H1 (cell line): ENCODE data around the gene LRFN3. TPM values are rescaled to one million over a fixed set of nuclear protein-coding genes. Genes with fewer than 3 reads are reported as not detected.

ENCODE experiments used
- CTCF ChIA-PET: fragments of 300-600 bp; sonication (Branson Sonifier 250); formaldehyde crosslinking; loops from one replicate; lab custom pipeline; 2021; ENCODE audit not compliant: partially characterized antibody; lab: Charles Lee
- POLR2A ChIA-PET: fragments of 300-600 bp; sonication (Branson Sonifier 250); formaldehyde crosslinking; loops from one replicate; lab custom pipeline; 2021; ENCODE audit warnings: inconsistent platforms; ENCODE audit not compliant: partially characterized antibody; lab: Charles Lee
- DNase-seq, 2 experiments: peaks; one replicate each; pipeline versions ENCODE4 v3.0.0 to v3.0.0-alpha.2; 2010 to 2022; ENCODE audit warnings: low spot score in 2 of 2, low read depth in 1 of 2, mixed read lengths in 1 of 2
- FAIRE-seq: peaks from 2 replicates; lab custom pipeline; 2011; peaks lifted over from hg19 to GRCh38; lab: Jason Lieb, UNC
- H2AFZ ChIP-seq: 2 replicates; pipeline ENCODE4 v1.8.1; 2012; ENCODE audit warnings: low read length, inconsistent platforms
- H2AK5ac ChIP-seq: 2 replicates; pipeline ENCODE4 v1.6.1; 2013; ENCODE audit warnings: low read depth, low read length
- H2BK120ac ChIP-seq: replicated peaks from 2 replicates; pipeline ENCODE3; 2013; ENCODE audit warnings: low read depth, low read length, inconsistent platforms
- H2BK12ac ChIP-seq: 2 replicates; pipeline ENCODE4 v1.6.1; 2013; ENCODE audit warnings: low read depth, low read length
- H2BK15ac ChIP-seq: 2 replicates; pipeline ENCODE4 v1.6.1; 2013; ENCODE audit warnings: low read length
- H2BK20ac ChIP-seq: 2 replicates; pipeline ENCODE4 v1.6.1; 2013; ENCODE audit warnings: low read length
- H2BK5ac ChIP-seq: 2 replicates; pipeline ENCODE4 v1.6.1; 2013; ENCODE audit warnings: low read depth, low read length
- H3K14ac ChIP-seq: 2 replicates; pipeline ENCODE4 v1.6.1; 2013; ENCODE audit warnings: inconsistent platforms; ENCODE audit not compliant: insufficient read length
- H3K18ac ChIP-seq: 2 replicates; pipeline ENCODE4 v1.6.1; 2013; ENCODE audit warnings: low read length; ENCODE audit errors: extremely low read depth
- H3K23ac ChIP-seq: 2 replicates; pipeline ENCODE4 v1.6.1; 2013; ENCODE audit warnings: inconsistent platforms; ENCODE audit not compliant: insufficient read length
- H3K23me2 ChIP-seq: 2 replicates; pipeline ENCODE4 v1.6.1; 2013; ENCODE audit warnings: low read depth, low read length
- H3K27ac ChIP-seq: 2 replicates; pipeline ENCODE4 v1.6.1; 2011; ENCODE audit warnings: low read depth, low read length, inconsistent platforms
- H3K27me3 ChIP-seq, 4 experiments: replicated peaks in 1 of 4; 1 replicate in 1 of 4; 2 replicates in 3 of 4; pipeline versions ENCODE4 v1.6.1 to v1.8.1; 2011 to 2013; ENCODE audit warnings: low read length in 3 of 4, mild to moderate bottlenecking in 3 of 4, inconsistent platforms in 2 of 4, mixed read lengths in 2 of 4, moderate library complexity in 1 of 4; ENCODE audit not compliant: control insufficient read depth in 3 of 4, insufficient read depth in 3 of 4; ENCODE audit errors: extremely low read depth in 1 of 4
- H3K36me3 ChIP-seq, 4 experiments: 2 replicates each; pipeline versions ENCODE4 v1.6.1 to v1.8.1; 2011 to 2013; ENCODE audit warnings: mild to moderate bottlenecking in 4 of 4, low read length in 3 of 4, moderate library complexity in 2 of 4, control low read depth in 1 of 4, inconsistent platforms in 1 of 4; ENCODE audit not compliant: insufficient read depth in 4 of 4, control insufficient read depth in 2 of 4
- H3K4ac ChIP-seq: replicated peaks from 2 replicates; pipeline ENCODE3; 2013; ENCODE audit warnings: low read length, low read depth, mixed read lengths, inconsistent platforms; ENCODE audit not compliant: insufficient read length
- H3K4me1 ChIP-seq, 4 experiments: replicated peaks in 1 of 4; 1 replicate in 1 of 4; 2 replicates in 3 of 4; pipeline versions ENCODE4 v1.6.1 to v1.8.1; 2011 to 2013; ENCODE audit warnings: low read length in 3 of 4, inconsistent platforms in 2 of 4, mixed read lengths in 1 of 4; ENCODE audit not compliant: insufficient read depth in 4 of 4, control insufficient read depth in 3 of 4
- H3K4me2 ChIP-seq, 2 experiments: 2 replicates each; pipeline versions ENCODE4 v1.6.1 to v1.8.1; 2011 to 2013; ENCODE audit warnings: low read depth in 2 of 2, low read length in 2 of 2, control low read depth in 1 of 2, inconsistent platforms in 1 of 2, mild to moderate bottlenecking in 1 of 2; ENCODE audit not compliant: insufficient read depth in 1 of 2
- H3K4me3 ChIP-seq, 4 experiments: fragments of 200-600, 300-600 bp in 1 of 4; sonication (generic), shearing (Covaris generic), sonication (Bioruptor Twin) in 1 of 4; 2 replicates each; pipeline versions ENCODE4 v1.5.1 to v1.8.1; 2011 to 2016; ENCODE audit warnings: low read length in 4 of 4, low read depth in 3 of 4, control low read depth in 2 of 4, inconsistent platforms in 2 of 4, mild to moderate bottlenecking in 2 of 4, mixed read lengths in 1 of 4, moderate library complexity in 1 of 4; ENCODE audit not compliant: insufficient read depth in 2 of 4; ENCODE audit errors: extremely low read depth in 1 of 4
- H3K56ac ChIP-seq: replicated peaks from 2 replicates; pipeline ENCODE3; 2013; ENCODE audit warnings: low read depth, mild to moderate bottlenecking, mixed read lengths, low read length, inconsistent platforms; ENCODE audit not compliant: insufficient read length
- H3K79me1 ChIP-seq: 2 replicates; pipeline ENCODE4 v1.6.1; 2013; ENCODE audit warnings: low read depth, low read length, control low read depth
- H3K79me2 ChIP-seq, 2 experiments: 2 replicates each; pipeline versions ENCODE4 v1.6.1 to v1.8.1; 2012 to 2013; ENCODE audit warnings: low read length in 2 of 2, mild to moderate bottlenecking in 2 of 2, inconsistent platforms in 1 of 2; ENCODE audit not compliant: insufficient read depth in 2 of 2, control insufficient read depth in 1 of 2
- H3K9ac ChIP-seq, 4 experiments: replicated peaks in 1 of 4; 1 replicate in 1 of 4; 2 replicates in 3 of 4; pipeline versions ENCODE4 v1.6.1 to v1.8.1; 2011 to 2013; ENCODE audit warnings: low read depth in 3 of 4, low read length in 3 of 4, control low read depth in 2 of 4, mild to moderate bottlenecking in 2 of 4, moderate library complexity in 2 of 4, inconsistent platforms in 1 of 4; ENCODE audit errors: extremely low read depth in 1 of 4
- H3K9me3 ChIP-seq, 2 experiments: 2 replicates each; pipeline versions ENCODE4 v1.6.1 to v1.8.1; 2012 to 2013; ENCODE audit warnings: mild to moderate bottlenecking in 2 of 2, moderate library complexity in 2 of 2, control low read depth in 1 of 2, inconsistent platforms in 1 of 2, low read depth in 1 of 2, low read length in 1 of 2, mixed read lengths in 1 of 2; ENCODE audit not compliant: insufficient read depth in 2 of 2
- H4K20me1 ChIP-seq, 2 experiments: replicated peaks in 1 of 2; 2 replicates each; pipeline versions ENCODE3 to v1.8.1; 2011 to 2013; ENCODE audit warnings: inconsistent platforms in 2 of 2, low read length in 2 of 2, mild to moderate bottlenecking in 1 of 2; ENCODE audit not compliant: insufficient read depth in 2 of 2, control insufficient read depth in 1 of 2
- H4K5ac ChIP-seq: 2 replicates; pipeline ENCODE4 v1.6.1; 2013; ENCODE audit warnings: low read length, low read depth, mixed read lengths, inconsistent platforms; ENCODE audit not compliant: insufficient read length
- H4K8ac ChIP-seq: 2 replicates; pipeline ENCODE4 v1.8.0; 2013; ENCODE audit warnings: mild to moderate bottlenecking, moderate library complexity, low read length, inconsistent platforms; ENCODE audit not compliant: insufficient read depth; ENCODE audit errors: extremely low read depth
- H4K91ac ChIP-seq: replicated peaks from 2 replicates; pipeline ENCODE3; 2013; ENCODE audit warnings: low read length, mixed read lengths, inconsistent platforms; ENCODE audit not compliant: insufficient read length
- ASH2L ChIP-seq: fragments of 200-600, 300-600 bp; sonication (generic); IDR thresholded peaks from one replicate; pipeline ENCODE4 v1.7.1; 2017; ENCODE audit warnings: low read length
- BACH1 ChIP-seq: IDR thresholded peaks from 2 replicates; pipeline ENCODE4 v1.6.1; 2012; ENCODE audit warnings: low read length, improper control_type of control experiment
- CBX8 ChIP-seq: fragments of 300-800, 300-1000 bp; sonication (generic); IDR thresholded peaks from 2 replicates; pipeline ENCODE4 v1.7.1; 2016; ENCODE audit warnings: low read depth, low read length, borderline replicate concordance
- CEBPB ChIP-seq: IDR thresholded peaks from 2 replicates; pipeline ENCODE4 v1.6.1; 2012; ENCODE audit warnings: low read depth, low read length
- EZH2 ChIP-seq: fragments of 200-600 bp; sonication (generic); IDR thresholded peaks from 2 replicates; pipeline ENCODE4 v1.7.1; 2012; ENCODE audit warnings: low read depth, mild to moderate bottlenecking, moderate library complexity, low read length, inconsistent platforms; ENCODE audit not compliant: severe bottlenecking
- FOSL1 ChIP-seq: IDR thresholded peaks from 2 replicates; pipeline ENCODE4 v1.6.1; 2011; ENCODE audit warnings: mild to moderate bottlenecking, low read depth, low read length, moderate library complexity; ENCODE audit not compliant: insufficient read depth
- GABPA ChIP-seq: IDR thresholded peaks from 2 replicates; pipeline ENCODE4 v1.6.1; 2011; ENCODE audit warnings: mild to moderate bottlenecking, low read length, moderate library complexity, borderline replicate concordance; ENCODE audit not compliant: insufficient read depth
- GTF2F1 ChIP-seq: IDR thresholded peaks from 2 replicates; pipeline ENCODE4 v1.6.1; 2012; ENCODE audit warnings: low read depth, low read length, improper control_type of control experiment, borderline replicate concordance
- HDAC2 ChIP-seq, 2 experiments: fragments of 300-600 bp in 1 of 2; sonication (generic) in 1 of 2; IDR thresholded peaks; 2 replicates each; pipeline ENCODE4 v1.6.1; 2011 to 2012; ENCODE audit warnings: low read depth in 2 of 2, low read length in 2 of 2, mild to moderate bottlenecking in 2 of 2, moderate library complexity in 2 of 2, borderline replicate concordance in 1 of 2, inconsistent platforms in 1 of 2
- NRF1 ChIP-seq: IDR thresholded peaks from 2 replicates; pipeline ENCODE4 v1.6.1; 2011; ENCODE audit warnings: mild to moderate bottlenecking, low read depth, low read length, improper control_type of control experiment
- SUZ12 ChIP-seq: fragments of 200-600 bp; sonication (generic); IDR thresholded peaks from 2 replicates; pipeline ENCODE4 v1.6.1; 2012; ENCODE audit warnings: mild to moderate bottlenecking, inconsistent platforms, low read length, moderate library complexity, mixed read lengths
- TBP ChIP-seq: IDR thresholded peaks from 2 replicates; pipeline ENCODE4 v1.6.1; 2011; ENCODE audit warnings: low read depth, low read length, improper control_type of control experiment
- WGBS, 2 experiments: shearing (Covaris generic) in 1 of 2; methylation state at CpG; one replicate each; pipeline versions ENCODE4 v1.1.6 to v1.1.7; 2013 to 2015; ENCODE audit warnings: low lambda C conversion rate in 2 of 2, mixed read lengths in 2 of 2, inconsistent platforms in 1 of 2, low coverage in 1 of 2, missing lambda C conversion rate in 1 of 2; ENCODE audit not compliant: insufficient replicate concordance in 2 of 2, insufficient coverage in 1 of 2, insufficient read length in 1 of 2; ENCODE audit errors: extremely low coverage in 1 of 2, missing lambda C conversion rate in 1 of 2; 5-methylcytosine and 5-hydroxymethylcytosine counted together
- polyA plus RNA-seq, 7 experiments: library from polyadenylated mRNA; depleted of rRNA in 3 of 7; stranded (reverse) in 5 of 7; unstranded in 2 of 7; fragments of >200 nt in 5 of 7; fragments of 200-250 nt in 2 of 7; gene quantifications; 1 replicate in 5 of 7; 2 replicates in 1 of 7; 4 replicates in 1 of 7; pipeline versions ENCODE4 v1.2.1 to v1.2.3, GENCODE V29; 2011 to 2013; ENCODE audit warnings: missing spikeins in 2 of 7, mixed read lengths in 2 of 7
- total RNA-seq: library from RNA; stranded (reverse); fragmentation: NEBNext Ultra II Directional; extraction: Animal tissue kit (Norgen Biotek cat#: 25700); gene quantifications from 2 replicates; pipeline ENCODE4 v1.2.1, GENCODE V29; 2021

The LRFN3 gene
- total and polyA plus RNA-seq, 2 of the 8 experiments (the other 6 are each of a cell fraction or from before 2014, with no cell fraction given) = 4.6 to 16.8 TPM

DNA sequence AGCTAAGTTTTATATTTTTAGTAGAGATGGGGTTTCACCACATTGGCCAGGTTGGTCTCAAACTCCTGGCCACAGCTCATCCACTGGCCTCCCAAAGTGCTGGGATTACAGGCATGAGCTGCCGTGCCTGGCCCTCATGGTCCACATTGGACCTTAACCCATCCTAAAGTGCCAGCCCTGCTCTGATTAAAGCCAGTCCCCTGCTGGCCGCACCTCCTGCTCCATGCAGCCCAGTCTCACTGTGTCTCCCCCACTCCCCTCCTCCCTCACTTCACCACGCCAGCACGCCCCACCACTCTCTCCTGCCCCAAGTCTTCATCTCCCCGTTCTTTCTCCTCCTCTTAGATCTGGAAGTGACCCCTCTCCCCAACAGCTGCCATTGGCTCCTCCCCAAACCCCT is 42.1 kb downstream of the LRFN3 start:
- no peak overlapping the region for H2BK120ac ChIP-seq
- no peaks in the 10 kb centered on the region for H3K79me1 ChIP-seq
- no peak overlapping the region for H3K4me2 ChIP-seq
- TF ChIP-seq HDAC2 (IDR thresholded peaks at IDR 0.05; ENCODE audit: borderline replicate concordance in 1 of 2, low read depth in 2 of 2, low read length in 2 of 2) = no peak
- no peak for TF ChIP-seq GTF2F1
- TF ChIP-seq ASH2L = no peak
- TF ChIP-seq BACH1 = no peak
- no peak for TF ChIP-seq FOSL1
- no peak for TF ChIP-seq TBP
- no peak for TF ChIP-seq CBX8
- TF ChIP-seq EZH2 = no peak
- TF ChIP-seq GABPA = no peak
- no peak for TF ChIP-seq NRF1
- TF ChIP-seq CEBPB = no peak
- no peak for TF ChIP-seq SUZ12
- H3K23ac ChIP-seq = no peak overlapping the region
- FAIRE-seq (no peak), DNase-seq (no peak)
- H3K56ac ChIP-seq = no peak overlapping the region
- POLR2A ChIA-PET = interaction anchor here (1.5 kb wide), 1 partner anchor 15 kb away, joined by 3 read pairs; no protein-coding TSS in a partner anchor
- H3K27ac ChIP-seq = no peak overlapping the region
- no peak overlapping the region for H3K4ac ChIP-seq
- H3K9me3 ChIP-seq = no peaks in the 10 kb centered on the region
- H2BK5ac ChIP-seq = no peak overlapping the region; the same call in 1 of the 2 replicates
- no peak overlapping the region for H3K9ac ChIP-seq
- H2AFZ ChIP-seq = no peak overlapping the region
- no peak overlapping the region for H3K4me3 ChIP-seq
- H2BK12ac ChIP-seq = no peak overlapping the region
- H3K27me3 ChIP-seq = peaks cover 0 to 3% (median under 1%) of the 10 kb centered on the region in 4 experiments; a peak in 2 of 7 replicates
- H4K91ac ChIP-seq = no peak overlapping the region
- H2BK15ac ChIP-seq = 0 out of 2 replicates have a peak overlapping the region, but pooled peaks have one; percentile 61
- H4K8ac ChIP-seq = no peak overlapping the region
- 69% methylated on average over 5 of the region's 5 CpGs; no CpG with 5 or more reads in 1 of the 2 experiments for WGBS, 2 experiments
- H3K18ac ChIP-seq = peak overlapping the region; percentile 19; the same call in 1 of the 2 replicates
- no peaks in the 10 kb centered on the region; the same call in 1 of the 2 replicates for H3K23me2 ChIP-seq
- no peak overlapping the region for H2AK5ac ChIP-seq
- peaks cover 0 to 5% of the 10 kb centered on the region in 2 experiments for H4K20me1 ChIP-seq
- H3K14ac ChIP-seq = no peak overlapping the region
- no peak overlapping the region for H2BK20ac ChIP-seq
- CTCF ChIA-PET = interaction anchor here (0.9 to 5.4 kb wide), 10 partner anchors 8 to 102 kb away, joined by 3 to 47 read pairs (median 4); partner anchors contain the start of gene SDHAF1
- peaks cover 0 to 6% (median 1%) of the 10 kb centered on the region in 4 experiments; a peak in 6 of 7 replicates for H3K4me1 ChIP-seq
- H3K79me2 ChIP-seq = no peaks in the 10 kb centered on the region
- no peaks in the 10 kb centered on the region for H3K36me3 ChIP-seq
- H4K5ac ChIP-seq = no peak overlapping the region
